Activated CD4-positive, alpha-beta T cell treated with anti-CD3 and anti-CD28 coated beads, Interleukin-2, amount 50 U/mL, for 48 hours (primary cell): ENCODE measurements around the gene AGRN.
"Not testable (repeated sequence)": the region's sequence is repeated elsewhere in the genome, so short reads cannot be mapped to it uniquely, and the experiment has no call there.

Experiments
- DNase-seq, 2 experiments: peaks; one replicate each; pipeline ENCODE4 v3.0.0-alpha.2; 2020

AGRN gene

DNA sequence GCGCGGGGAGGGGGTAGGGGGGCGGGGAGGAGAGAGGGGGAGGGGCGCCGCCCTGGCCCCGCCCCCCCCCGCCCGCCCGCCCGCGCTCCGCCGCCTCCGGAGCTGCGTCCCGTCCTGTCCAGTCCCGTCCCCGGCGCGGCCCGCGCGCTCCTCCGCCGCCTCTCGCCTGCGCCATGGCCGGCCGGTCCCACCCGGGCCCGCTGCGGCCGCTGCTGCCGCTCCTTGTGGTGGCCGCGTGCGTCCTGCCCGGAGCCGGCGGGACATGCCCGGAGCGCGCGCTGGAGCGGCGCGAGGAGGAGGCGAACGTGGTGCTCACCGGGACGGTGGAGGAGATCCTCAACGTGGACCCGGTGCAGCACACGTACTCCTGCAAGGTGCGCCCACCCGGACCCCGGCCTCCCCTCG is at the start of gene AGRN:
AGRN (plus strand) TSS at position 121 of the 405 bp plus-strand sequence; CDS start at position 174, 53 bp downstream.
- peak; percentile 25 to 37 for DNase-seq

DNA sequence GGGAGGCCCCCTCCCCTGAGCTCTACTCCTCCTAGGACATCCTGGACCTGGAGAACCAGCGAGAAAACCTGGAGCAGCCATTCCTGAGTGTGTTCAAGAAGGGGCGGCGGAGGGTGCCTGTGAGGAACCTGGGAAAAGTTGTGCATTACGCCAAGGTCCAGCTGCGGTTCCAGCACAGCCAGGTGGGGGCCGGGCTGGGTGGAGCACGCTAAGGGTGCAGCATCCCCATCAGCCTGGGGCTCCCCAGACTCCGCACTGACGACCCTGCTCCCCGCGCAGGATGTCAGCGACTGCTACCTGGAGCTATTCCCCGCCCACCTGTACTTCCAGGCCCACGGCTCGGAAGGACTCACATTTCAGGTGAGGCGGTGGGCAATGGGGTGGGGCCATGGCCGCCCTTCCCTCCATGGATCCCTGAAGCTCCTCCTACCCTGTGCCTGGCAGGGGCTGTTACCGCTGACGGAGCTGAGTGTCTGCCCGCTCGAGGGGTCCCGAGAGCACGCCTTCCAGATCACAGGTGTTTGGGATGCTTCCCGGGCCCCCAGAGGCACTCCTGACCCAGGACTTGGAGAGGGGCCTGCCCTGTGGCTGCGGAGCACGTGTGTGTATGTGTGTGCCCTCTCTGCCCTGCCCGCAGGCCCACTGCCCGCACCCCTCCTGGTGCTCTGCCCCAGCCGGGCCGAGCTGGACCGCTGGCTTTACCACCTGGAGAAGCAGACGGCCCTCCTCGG is 49.5 kb upstream of the AGRN start:
- DNase-seq, result no peak

DNA sequence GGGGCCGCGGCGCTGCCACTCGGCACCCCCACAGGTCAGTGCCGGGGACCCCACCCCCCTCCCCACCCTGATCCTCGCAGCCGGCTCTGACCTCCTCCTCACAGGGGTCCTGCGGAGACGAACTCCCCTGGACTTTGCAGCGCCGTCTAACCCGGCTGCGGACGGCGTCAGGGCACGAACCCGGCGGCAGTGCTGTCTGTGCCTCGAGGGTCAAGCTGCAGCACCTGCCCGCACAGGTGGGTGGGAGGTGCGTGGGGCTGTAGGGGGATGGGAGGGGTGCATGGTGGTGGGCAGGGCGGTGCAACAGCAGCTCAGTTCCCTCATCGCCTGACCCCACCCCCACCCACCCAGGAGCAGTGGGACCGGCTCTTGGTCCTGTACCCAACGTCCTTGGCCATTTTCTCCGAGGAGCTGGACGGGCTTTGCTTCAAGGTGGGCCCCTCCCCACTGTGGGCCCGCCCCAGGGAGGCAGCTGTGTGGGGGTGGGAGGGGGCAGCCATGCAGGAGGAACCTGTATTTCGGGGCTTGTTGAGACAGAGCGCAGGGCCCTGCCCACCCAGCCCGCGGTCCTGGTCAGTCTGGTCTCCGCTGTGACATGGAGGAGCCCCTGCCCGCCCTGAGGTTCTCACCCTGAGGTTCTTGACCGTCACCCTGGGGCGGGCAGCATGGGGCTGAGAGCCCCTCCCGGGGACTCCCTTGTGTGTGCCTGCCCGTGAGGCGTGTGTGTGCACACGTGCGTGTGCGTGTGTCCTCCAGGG is 48.8 kb upstream of the AGRN start:
- DNase-seq, result no peak

DNA sequence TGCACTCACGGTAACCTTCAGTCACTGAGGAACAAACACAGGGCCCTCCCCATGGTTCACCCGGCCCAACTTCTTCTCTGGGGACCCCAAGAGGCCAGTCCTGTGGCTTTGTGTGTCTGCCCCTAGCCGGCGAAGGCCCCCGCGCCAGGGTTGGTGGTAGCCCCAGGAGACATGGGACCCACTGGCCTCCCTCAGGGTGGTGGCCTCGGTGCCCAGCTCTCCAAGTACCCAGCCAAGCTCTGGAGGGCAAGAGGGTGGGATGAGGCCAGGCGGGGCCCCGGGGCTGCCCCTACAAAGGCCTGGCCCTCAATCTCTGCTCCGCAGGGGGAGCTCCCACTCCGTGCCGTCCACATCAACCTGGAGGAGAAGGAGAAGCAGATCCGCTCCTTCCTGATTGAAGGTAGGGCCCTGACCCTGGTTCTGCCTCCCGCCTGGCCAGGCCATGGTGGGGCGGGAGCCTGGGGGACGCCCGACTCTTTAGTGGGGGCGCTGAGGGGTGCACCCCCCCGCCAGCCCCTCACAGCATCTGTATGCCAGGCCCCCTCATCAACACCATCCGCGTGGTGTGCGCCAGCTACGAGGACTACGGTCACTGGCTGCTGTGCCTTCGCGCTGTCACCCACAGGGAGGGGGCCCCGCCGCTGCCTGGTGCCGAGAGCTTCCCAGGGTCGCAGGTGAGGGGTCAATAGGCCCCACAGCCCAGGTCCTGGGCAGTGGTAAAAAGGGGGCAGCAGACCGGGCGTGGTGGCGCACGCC is 48.0 kb upstream of the AGRN start:
- no peak for DNase-seq

- no peak for DNase-seq
Measured at GRCh38 chr1:972726-973458, 47.0 kb upstream of the AGRN start.

GRCh38 chr1:973459-974292 is 46.2 kb upstream of the AGRN start:
- DNase-seq, result no peak

GRCh38 chr1:974293-974640 is 45.7 kb upstream of the AGRN start:
- no peak for DNase-seq

GRCh38 chr1:974687-975328 is 45.1 kb upstream of the AGRN start:
- no peak for DNase-seq

GRCh38 chr1:975365-975764 is 44.6 kb upstream of the AGRN start:
- DNase-seq, result no peak

- peak in 1 of 2 experiments; percentile 61 for DNase-seq
Measured at GRCh38 chr1:975896-976683, 43.8 kb upstream of the AGRN start.

DNA sequence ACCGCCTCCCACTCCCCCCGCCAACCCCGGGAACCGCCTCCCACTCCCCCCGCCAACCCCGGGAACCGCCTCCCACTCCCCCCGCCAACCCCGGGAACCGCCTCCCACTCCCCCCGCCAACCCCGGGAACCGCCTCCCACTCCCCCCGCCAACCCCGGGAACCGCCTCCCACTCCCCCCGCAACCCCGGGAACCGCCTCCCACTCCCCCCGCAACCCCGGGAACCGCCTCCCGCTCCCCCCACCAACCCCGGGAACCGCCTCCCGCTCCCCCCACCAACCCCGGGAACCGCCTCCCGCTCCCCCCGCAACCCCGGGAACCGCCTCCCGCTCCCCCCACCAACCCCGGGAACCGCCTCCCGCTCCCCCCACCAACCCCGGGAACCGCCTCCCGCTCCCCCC is 43.1 kb upstream of the AGRN start:
- not testable (repeated sequence) for DNase-seq

DNA sequence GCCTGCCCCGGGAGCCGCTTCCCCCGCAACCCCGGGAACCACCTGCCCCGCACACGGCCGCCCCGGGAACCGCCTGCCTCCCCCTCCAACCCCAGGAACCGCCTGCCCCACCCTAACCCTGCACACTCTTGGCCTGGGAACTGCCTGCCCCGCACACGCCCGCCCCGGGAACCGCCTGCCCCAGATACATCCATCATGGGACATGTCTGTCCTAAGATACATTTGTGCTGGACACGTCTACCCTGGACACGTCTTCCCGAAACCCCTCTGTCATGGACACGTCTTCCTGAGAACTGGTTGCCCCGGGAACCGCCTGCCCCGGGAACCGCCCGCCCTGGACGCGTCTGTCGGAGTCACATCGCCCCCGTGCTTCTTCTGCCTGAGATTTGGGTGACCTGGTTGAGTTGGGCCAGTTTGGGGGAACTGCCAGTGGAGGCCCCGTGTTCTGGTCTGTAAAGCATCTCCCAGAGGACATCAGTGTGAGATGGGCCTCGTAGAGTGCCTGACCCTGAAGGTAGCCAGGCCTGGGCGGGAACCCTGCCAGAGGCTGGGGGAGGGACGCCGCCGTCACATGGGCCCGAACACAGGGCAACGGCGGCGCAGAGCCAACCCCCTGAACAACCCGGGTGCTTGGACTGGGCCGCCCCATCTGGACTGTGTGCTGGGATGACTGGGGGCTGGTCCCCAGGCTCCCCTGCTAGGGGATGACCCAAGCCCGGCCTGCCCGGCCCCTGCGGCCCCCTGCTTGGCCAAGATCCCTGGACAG is 41.7 kb upstream of the AGRN start:
- DNase-seq, result no peak

DNA sequence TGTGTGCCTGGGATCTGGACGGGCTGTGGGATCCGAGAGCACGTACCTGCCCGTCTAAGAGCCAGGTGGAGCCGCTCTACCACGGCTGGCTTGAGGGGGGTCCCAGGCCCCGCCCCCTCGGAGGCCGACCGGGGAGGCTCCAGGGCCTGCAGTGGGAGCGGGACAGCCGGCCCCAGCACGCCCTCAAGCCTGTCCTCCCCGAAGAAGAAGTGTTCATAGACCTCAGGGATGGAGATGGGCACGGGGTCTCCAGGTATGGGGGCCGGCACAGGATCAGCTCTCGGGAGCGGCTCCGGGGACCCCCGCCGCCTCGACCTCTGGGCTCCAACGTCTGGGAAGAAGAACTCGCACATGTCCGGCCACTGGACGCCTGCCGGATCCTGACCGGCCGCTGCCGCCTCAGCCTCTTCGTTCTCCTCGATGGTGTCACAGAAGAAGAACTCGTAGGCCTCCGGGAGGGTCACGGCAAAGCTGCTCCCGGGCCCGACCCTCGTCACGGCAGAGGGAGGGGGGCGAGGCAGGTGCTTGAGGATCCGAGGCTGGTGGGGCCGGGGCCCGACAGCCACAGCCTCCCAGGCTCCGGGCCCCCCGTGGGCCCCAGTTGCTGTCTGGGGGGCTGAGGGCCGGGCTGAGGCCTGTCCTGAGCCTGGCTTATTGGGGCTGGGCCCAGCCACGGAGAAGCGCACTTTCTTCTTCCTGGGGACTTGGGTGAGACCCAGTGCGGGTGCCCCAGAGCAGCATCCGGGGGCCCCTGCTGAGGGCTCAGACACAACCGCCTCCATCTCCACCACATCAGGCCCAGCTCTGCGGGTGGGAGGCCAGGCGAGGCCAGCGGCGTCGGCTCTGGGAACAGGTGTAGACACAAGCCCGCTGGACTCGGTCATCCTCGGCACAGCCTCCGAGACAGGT is 40.8 kb upstream of the AGRN start:
- no peak for DNase-seq

GRCh38 chr1:979744-980072 is 40.2 kb upstream of the AGRN start:
- no peak for DNase-seq

GRCh38 chr1:980137-980571 is 39.8 kb upstream of the AGRN start:
- DNase-seq, result no peak

GRCh38 chr1:980602-981395 is 39.1 kb upstream of the AGRN start:
- no peak for DNase-seq

- no peak for DNase-seq
Measured at GRCh38 chr1:981491-981954, 38.4 kb upstream of the AGRN start.
